ENCODE measurements around the gene BBS9. TPM values are rescaled to one million over a fixed set of nuclear protein-coding genes. Genes with fewer than 3 reads are reported as not detected.

Gene BBS9
- total RNA-seq, 1 donor from 2014 or later: 4.2 TPM

- H3K4me3 ChIP-seq (ENCODE audit: low read depth, low read length): no peak overlapping the region
- FAIRE-seq (no peak), DNase-seq (ENCODE audit: low read depth) (no peak)
- H3K36me3 ChIP-seq (ENCODE audit: control insufficient read depth, insufficient read depth, low read length): no peaks in the 10 kb centered on the region
- TF ChIP-seq CTCF (IDR thresholded peaks at IDR 0.05; ENCODE audit: insufficient read depth, low read length, severe bottlenecking): no peak
- H3K27me3 ChIP-seq (ENCODE audit: control insufficient read depth, insufficient read depth, low read length): no peaks in the 10 kb centered on the region
These were observed 522.7 kb downstream of the BBS9 start for GRCh38 chr7:33651998-33652515.

- H3K27me3 ChIP-seq (ENCODE audit: control insufficient read depth, insufficient read depth, low read length): no peaks in the 10 kb centered on the region
- FAIRE-seq: no peak
- DNase-seq (ENCODE audit: low read depth): no peak
- H3K4me3 ChIP-seq (ENCODE audit: low read depth, low read length): no peak overlapping the region
- no peak for TF ChIP-seq CTCF (IDR thresholded peaks at IDR 0.05; ENCODE audit: insufficient read depth, low read length, severe bottlenecking)
- H3K36me3 ChIP-seq (ENCODE audit: control insufficient read depth, insufficient read depth, low read length): no peaks in the 10 kb centered on the region
These were observed 525.3 kb downstream of the BBS9 start for GRCh38 chr7:33654676-33655075.

Other genes starting within 250 kb of the BBS9 start
- gene KBTBD2, start 237.8 kb upstream of the BBS9 start, total RNA-seq: 26.6 and 47.7 TPM in 2 replicates
- 468 and 571 TPM in 2 replicates for gene FKBP9, start 172.1 kb upstream of the BBS9 start, total RNA-seq
- gene NT5C3A, start 66.8 kb upstream of the BBS9 start, total RNA-seq: 22.4 and 49.8 TPM in 2 replicates
- gene RP9, start 20.2 kb upstream of the BBS9 start, total RNA-seq: 12.1 and 12.2 TPM in 2 replicates

Measured in bronchial epithelial cell (primary cell).